ENCODE results near the gene SCNN1B.
"Not testable (repeated sequence)": the region's sequence is repeated elsewhere in the genome, so short reads cannot be mapped to it uniquely, and the experiment has no call there.

The SCNN1B gene

GRCh38 chr16:23290189-23291062, 11.7 kb upstream of the SCNN1B start:
- no peak for DNase-seq

- no peak for DNase-seq
Measured at GRCh38 chr16:23293016-23293415, 9.1 kb upstream of the SCNN1B start.

- no peak for DNase-seq
Measured at GRCh38 chr16:23294260-23294659, 7.8 kb upstream of the SCNN1B start.

GRCh38 chr16:23296994-23297393, 5.1 kb upstream of the SCNN1B start:
- no peak for DNase-seq

GRCh38 chr16:23298290-23298915, 3.7 kb upstream of the SCNN1B start:
- DNase-seq = no peak

- DNase-seq = not testable (repeated sequence)
Measured at GRCh38 chr16:23299815-23300214, 2.3 kb upstream of the SCNN1B start.

- no peak for DNase-seq
Measured at GRCh38 chr16:23301251-23302044, 654 bp upstream of the SCNN1B start.

- no peak for DNase-seq
Measured at GRCh38 chr16:23303685-23304084, 1.6 kb downstream of the SCNN1B start.

- no peak for DNase-seq
Measured at GRCh38 chr16:23304620-23305019, 2.5 kb downstream of the SCNN1B start.

GRCh38 chr16:23306199-23307100, 4.3 kb downstream of the SCNN1B start:
- no peak for DNase-seq

- DNase-seq = no peak
Measured at GRCh38 chr16:23310217-23310616, 8.1 kb downstream of the SCNN1B start.

GRCh38 chr16:23310744-23311143, 8.6 kb downstream of the SCNN1B start:
- no peak for DNase-seq

GRCh38 chr16:23316232-23316631, 14.1 kb downstream of the SCNN1B start:
- no peak for DNase-seq

- DNase-seq = no peak
Measured at GRCh38 chr16:23316634-23317265, 14.6 kb downstream of the SCNN1B start.

- no peak for DNase-seq
Measured at GRCh38 chr16:23317266-23317661, 15.2 kb downstream of the SCNN1B start.

GRCh38 chr16:23317751-23318150, 15.6 kb downstream of the SCNN1B start:
- DNase-seq = no peak

- no peak for DNase-seq
Measured at GRCh38 chr16:23318639-23319038, 16.5 kb downstream of the SCNN1B start.

- DNase-seq = no peak
Measured at GRCh38 chr16:23319861-23320615, 17.9 kb downstream of the SCNN1B start.

GRCh38 chr16:23320693-23321092, 18.6 kb downstream of the SCNN1B start:
- no peak for DNase-seq

- DNase-seq = no peak
Measured at GRCh38 chr16:23321206-23321875, 19.2 kb downstream of the SCNN1B start.
